ENCODE data around the gene LRRC71.

LRRC71 gene

GRCh38 chr1:156906206-156906906 is 14.1 kb upstream of the LRRC71 start:
- Histone ChIP-seq H3K27me3 (no peaks in the 10 kb centered on the region), H3K9me3 (no peaks in the 10 kb centered on the region; the same call in 1 of the 2 replicates), H3K36me3 (no peaks in the 10 kb centered on the region), H3K4me1 (peaks cover 5% of the 10 kb centered on the region; the same call in 1 of the 2 replicates), H3K4me3 (ENCODE audit: low read depth, low read length) (no peak overlapping the region)
- no peak for DNase-seq
- no peak for TF ChIP-seq CTCF (IDR thresholded peaks at IDR 0.05; ENCODE audit: low read depth, low read length)

GRCh38 chr1:156908541-156908940 is 11.9 kb upstream of the LRRC71 start:
- H3K36me3 ChIP-seq, result no peaks in the 10 kb centered on the region

GRCh38 chr1:156908955-156909354 is 11.5 kb upstream of the LRRC71 start:
- Histone ChIP-seq H3K9me3 (no peaks in the 10 kb centered on the region; the same call in 1 of the 2 replicates), H3K4me3 (ENCODE audit: low read depth, low read length) (no peak overlapping the region), H3K36me3 (no peaks in the 10 kb centered on the region), H3K27me3 (no peaks in the 10 kb centered on the region), H3K4me1 (peaks cover 23% of the 10 kb centered on the region)
- DNase-seq, result no peak
- no peak for TF ChIP-seq CTCF (IDR thresholded peaks at IDR 0.05; ENCODE audit: low read depth, low read length)

More at GRCh38 chr1:156908541-156908940, 11.9 kb upstream of the LRRC71 start:
- H3K9me3 ChIP-seq, result no peaks in the 10 kb centered on the region; the same call in 1 of the 2 replicates
- no peaks in the 10 kb centered on the region for H3K27me3 ChIP-seq
- no peak for DNase-seq
- TF ChIP-seq CTCF (IDR thresholded peaks at IDR 0.05; ENCODE audit: low read depth, low read length), result no peak
- no peak overlapping the region for H3K4me3 ChIP-seq (ENCODE audit: low read depth, low read length)
- peaks cover 19% of the 10 kb centered on the region for H3K4me1 ChIP-seq

GRCh38 chr1:156909671-156910070 is 10.8 kb upstream of the LRRC71 start:
- Histone ChIP-seq H3K4me1 (peaks cover 28% of the 10 kb centered on the region), H3K4me3 (ENCODE audit: low read depth, low read length) (no peak overlapping the region), H3K9me3 (no peaks in the 10 kb centered on the region; the same call in 1 of the 2 replicates), H3K36me3 (peaks cover under 1% of the 10 kb centered on the region), H3K27me3 (no peaks in the 10 kb centered on the region)
- no peak for DNase-seq
- TF ChIP-seq CTCF (IDR thresholded peaks at IDR 0.05; ENCODE audit: low read depth, low read length), result no peak

- Histone ChIP-seq H3K4me1 (peaks cover 32% of the 10 kb centered on the region), H3K36me3 (peaks cover 4% of the 10 kb centered on the region), H3K4me3 (ENCODE audit: low read depth, low read length) (no peak overlapping the region), H3K27me3 (no peaks in the 10 kb centered on the region), H3K9me3 (no peaks in the 10 kb centered on the region; the same call in 1 of the 2 replicates)
- TF ChIP-seq CTCF (IDR thresholded peaks at IDR 0.05; ENCODE audit: low read depth, low read length), result peak; percentile 79
- DNase-seq, result peak; percentile 69
These were observed 10.1 kb upstream of the LRRC71 start for GRCh38 chr1:156910309-156910782.
